Ammon's horn (tissue), 1 donor: ENCODE measurements around the gene MGP.

Experiments
- DNase-seq: peaks from one replicate; pipeline ENCODE4 v3.0.0-alpha.2; 2016; ENCODE audit warnings: low spot score

Gene MGP

DNA sequence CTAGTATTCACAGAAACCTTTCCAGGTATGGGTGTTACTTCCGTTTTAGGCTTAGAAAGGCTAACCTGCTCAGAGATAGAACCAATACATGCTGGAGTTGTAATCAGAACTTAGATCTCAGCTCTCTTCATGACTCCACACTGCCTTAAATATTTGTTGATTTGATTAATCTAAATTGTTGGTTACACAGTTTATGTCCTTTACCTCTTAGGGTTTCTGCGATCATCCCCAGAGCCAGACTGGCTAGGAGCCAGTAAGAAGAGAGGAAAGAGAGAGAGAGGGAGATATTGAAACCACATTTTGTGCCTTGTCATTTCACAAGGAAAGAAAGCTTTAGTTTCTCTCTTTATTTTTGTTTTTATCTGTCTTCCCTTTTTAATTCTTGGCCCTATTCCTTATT, 16.8 kb upstream of the MGP start:
- no peak for DNase-seq

GRCh38 chr12:14901228-14901562, 15.5 kb upstream of the MGP start:
- DNase-seq, result no peak

DNA sequence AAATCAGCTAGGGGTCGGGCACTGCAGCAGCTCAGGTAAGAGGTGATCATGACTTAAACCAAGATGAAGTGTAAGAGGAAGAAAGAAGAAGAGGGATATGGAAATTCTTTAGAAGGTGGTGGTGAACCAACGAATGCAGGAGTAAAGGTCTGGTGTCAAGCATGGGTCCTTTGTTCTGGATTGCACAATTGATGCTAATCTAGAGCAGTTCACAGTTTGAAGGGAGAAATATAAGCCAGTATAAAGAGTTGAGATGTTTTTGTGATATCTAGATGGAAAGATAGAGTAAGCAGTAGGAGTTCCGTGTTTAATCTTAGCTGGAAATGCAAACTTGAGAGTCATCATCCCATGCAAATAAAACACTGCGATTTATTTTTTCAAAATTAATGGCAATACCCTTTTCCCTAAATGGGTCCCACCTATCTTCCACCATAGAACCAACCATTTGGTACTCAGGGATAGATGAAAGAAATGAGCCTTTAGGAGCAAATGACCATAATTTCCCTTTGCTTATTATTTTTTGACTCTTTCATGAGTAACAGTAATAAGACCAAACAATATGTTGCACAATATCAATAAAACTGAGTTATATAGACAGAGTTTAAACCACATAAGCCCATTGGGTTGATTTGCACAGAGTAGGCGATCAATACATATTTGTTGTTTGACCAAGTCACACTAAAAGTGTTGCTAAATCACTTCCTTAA, 15.0 kb upstream of the MGP start:
- DNase-seq, result no peak

GRCh38 chr12:14896521-14897169, 11.0 kb upstream of the MGP start:
- DNase-seq, result peak; percentile 23

DNA sequence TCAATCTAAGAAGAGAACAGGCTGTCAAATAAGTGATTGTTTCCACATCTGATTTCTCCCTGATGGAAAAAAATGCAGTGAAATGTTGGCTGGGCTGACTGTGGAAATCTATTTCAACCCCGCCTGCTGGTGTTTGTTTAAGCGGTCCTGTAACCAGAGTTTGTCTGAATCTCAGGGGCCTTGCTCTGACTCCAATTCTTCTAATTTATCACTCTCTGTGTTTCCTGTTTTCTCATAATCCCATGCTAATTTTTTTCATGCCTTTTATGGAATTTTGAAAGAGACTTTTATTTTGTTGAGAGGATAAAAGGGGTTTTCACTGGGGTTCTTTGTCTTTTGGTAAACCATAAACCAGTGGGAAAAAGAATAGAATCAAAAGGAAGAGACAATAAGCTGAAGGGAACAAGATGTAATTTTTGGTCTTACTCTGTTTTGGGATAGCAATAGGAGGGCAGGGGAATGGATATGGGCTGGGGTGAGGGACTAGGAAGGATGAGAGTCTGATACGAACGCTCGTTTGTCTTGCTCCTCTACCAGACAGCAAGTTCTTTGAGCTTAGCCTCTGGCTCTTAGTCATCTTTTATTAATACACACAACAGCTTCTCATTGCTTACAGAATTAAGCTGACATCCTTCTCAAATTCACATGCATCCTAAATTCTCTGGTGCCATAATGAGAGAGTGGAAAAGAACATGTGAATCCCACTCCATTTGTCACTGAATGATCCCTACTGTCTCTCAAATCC, 8.0 kb upstream of the MGP start:
- no peak for DNase-seq

GRCh38 chr12:14892726-14893505, 7.3 kb upstream of the MGP start:
- DNase-seq, result peak; percentile 52

GRCh38 chr12:14890701-14891100, 5.0 kb upstream of the MGP start:
- DNase-seq, result no peak

GRCh38 chr12:14886271-14886670, 617 bp upstream of the MGP start:
- no peak for DNase-seq

GRCh38 chr12:14884458-14884878, 1.2 kb downstream of the MGP start:
- peak; percentile 86 for DNase-seq

- no peak for DNase-seq
Observed at GRCh38 chr12:14883686-14884085, 2.0 kb downstream of the MGP start.

GRCh38 chr12:14880890-14881453, 4.7 kb downstream of the MGP start:
- DNase-seq, result no peak

DNA sequence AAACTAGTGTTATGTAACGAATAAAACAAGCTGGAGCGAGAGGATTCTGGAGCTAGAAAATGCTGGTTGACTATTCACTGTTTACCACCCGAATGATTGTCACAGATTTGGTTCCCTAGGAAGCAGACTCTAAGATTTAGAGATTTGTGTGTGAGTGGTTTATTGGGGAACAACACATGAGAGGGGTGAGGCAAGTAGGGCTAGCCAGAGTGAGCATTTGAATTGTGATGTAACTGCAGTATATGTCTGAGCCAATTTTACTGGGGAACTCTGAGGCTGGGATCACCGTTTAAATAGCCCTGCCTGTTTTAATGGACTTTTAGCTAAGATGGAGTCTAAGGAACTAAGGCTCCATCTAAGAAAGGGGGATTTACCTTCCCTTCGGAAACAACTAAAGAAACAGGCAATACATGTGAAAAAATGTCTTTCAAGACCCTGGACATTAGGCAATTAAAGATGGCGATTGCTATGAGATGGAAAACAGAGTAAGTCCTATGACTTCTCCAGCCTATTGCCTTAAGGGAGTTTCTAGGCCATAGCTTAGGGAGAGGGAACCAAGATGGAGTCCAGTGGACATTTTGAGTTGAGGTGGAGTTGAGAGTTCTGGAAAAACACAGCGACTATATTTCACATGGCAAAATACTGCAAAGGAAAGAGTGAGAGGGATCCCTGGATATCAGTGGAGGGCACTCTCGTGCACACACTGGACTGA, 6.3 kb downstream of the MGP start:
- DNase-seq, result no peak

DNA sequence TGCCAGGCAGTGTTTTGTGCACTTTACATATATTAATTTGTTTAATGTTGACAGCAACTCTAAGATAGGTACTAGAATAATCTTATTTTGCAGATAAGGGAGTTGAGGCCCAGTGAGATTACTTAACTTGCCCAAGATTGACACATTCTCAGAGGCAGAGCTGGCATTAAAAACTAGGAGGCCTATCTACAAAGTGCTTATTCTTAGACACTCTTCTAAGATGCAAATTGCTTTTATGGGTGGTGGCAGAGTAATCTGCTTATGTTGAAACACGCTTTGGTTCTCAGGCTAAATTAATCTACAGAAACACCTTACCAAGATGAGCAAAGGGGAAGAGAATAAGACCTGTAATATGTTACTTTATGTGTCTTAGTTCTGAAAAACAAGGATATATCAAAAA, 7.2 kb downstream of the MGP start:
- DNase-seq, result no peak

GRCh38 chr12:14876833-14877232, 8.8 kb downstream of the MGP start:
- DNase-seq, result no peak

DNA sequence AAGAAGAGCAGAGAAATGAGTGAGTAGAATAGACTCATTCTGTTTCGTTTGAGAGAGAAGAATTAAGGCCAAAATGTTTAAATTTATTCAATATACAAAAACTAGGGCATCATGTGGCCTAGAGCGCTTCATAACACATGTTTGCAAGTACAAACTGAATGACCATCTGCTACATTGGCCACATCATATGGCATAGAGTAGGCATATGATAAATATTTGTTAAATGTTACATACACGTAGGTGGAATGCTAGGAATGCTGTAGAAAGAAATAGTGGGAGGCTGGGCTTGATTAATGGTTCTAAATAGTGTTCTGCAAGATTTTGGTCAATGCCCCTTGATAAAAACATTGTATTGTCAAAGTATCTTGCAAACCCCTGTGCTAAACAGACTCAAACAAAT, 10.8 kb downstream of the MGP start:
- no peak for DNase-seq

DNA sequence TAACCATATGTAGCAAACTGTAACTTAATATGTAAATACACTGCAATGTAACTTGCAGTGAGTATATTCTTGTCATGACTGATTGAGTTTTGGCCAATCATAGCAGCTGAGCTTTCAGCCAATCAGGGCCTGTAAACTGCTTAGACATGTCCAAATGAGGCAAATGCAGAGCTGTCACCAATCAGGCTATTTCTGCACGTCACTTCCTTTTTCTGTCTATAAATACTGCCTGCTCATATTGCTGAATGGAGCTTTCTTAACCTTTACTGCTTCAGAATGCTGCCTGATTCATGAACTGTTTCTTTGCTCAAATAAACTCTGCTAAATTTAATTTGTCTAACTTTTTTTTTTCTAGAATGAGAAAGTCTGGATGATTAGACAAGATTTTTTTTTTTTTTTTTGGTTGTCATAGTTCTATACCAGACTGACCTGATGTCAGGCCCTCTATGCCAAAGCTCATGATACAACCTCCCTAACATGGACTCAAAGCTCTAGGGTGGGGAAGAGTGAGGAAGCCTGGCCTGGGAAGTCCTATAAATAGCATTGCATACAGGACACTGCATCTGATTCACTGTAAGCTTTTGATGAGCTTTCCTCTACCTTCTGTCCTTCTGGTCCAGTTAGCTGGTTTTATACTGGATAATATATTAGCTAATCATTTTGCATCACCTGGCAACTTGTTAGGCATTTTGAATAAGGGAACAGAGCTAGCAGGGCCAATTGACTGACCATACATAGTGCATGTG, 12.0 kb downstream of the MGP start:
- no peak for DNase-seq

- no peak for DNase-seq
Observed at GRCh38 chr12:14871886-14872285, 13.8 kb downstream of the MGP start.

DNA sequence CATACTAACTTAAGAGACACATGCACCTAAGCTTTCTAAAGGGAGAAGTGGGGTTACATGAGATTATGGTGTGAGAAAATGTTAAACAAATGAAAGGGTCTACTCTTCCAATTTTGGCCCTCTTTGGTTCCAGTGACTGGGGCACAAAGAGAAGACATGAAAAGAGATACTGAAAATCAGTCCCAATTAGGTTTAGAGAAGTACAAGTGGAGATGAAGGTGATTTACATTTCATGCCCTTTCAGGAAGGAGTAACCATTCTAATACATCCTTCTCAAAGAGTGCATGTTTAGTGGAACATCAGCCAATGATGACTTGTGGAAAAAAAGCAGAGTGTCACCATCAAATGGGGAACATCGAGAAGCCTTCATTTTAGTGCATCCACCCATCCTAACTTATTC, 14.4 kb downstream of the MGP start:
- DNase-seq, result no peak

GRCh38 chr12:14868916-14869506, 16.6 kb downstream of the MGP start:
- DNase-seq, result no peak

DNA sequence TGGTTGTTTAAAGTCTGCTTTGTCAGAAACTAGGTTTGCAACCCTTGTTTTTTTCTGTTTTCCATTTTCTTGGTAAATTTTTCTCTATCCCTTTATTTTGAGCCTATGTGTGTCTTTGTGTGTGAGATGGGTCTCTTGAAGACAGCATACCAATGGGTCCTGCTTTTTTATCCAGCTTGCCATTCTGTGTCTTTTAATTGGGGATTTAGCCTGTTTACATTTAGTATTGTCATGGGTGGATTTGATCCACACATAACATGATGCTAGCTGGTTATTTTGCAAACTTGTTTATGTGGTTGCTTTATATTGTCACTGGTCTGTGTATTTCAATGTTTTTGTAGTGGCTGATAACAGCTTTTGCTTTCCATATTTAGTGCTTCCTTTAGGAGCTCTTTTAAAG, 25.2 kb downstream of the MGP start:
- no peak for DNase-seq
